ENCODE data around the gene ATP9B. TPM values are rescaled to one million over a fixed set of nuclear protein-coding genes. Genes with fewer than 3 reads are reported as not detected.
"Not testable (repeated sequence)": the region's sequence is repeated elsewhere in the genome, so short reads cannot be mapped to it uniquely, and the experiment has no call there.

ATP9B gene
- total RNA-seq, 1 donor from 2014 or later = 50.3 TPM

- no peaks in the 10 kb centered on the region for H3K4me1 ChIP-seq
- no peak overlapping the region for H3K4me3 ChIP-seq
- no peaks in the 10 kb centered on the region for H3K27me3 ChIP-seq
- H3K36me3 ChIP-seq = no peaks in the 10 kb centered on the region
- intact Hi-C loops (cut with DNase I) = no loop called here
- TF ChIP-seq, protein P1, sequence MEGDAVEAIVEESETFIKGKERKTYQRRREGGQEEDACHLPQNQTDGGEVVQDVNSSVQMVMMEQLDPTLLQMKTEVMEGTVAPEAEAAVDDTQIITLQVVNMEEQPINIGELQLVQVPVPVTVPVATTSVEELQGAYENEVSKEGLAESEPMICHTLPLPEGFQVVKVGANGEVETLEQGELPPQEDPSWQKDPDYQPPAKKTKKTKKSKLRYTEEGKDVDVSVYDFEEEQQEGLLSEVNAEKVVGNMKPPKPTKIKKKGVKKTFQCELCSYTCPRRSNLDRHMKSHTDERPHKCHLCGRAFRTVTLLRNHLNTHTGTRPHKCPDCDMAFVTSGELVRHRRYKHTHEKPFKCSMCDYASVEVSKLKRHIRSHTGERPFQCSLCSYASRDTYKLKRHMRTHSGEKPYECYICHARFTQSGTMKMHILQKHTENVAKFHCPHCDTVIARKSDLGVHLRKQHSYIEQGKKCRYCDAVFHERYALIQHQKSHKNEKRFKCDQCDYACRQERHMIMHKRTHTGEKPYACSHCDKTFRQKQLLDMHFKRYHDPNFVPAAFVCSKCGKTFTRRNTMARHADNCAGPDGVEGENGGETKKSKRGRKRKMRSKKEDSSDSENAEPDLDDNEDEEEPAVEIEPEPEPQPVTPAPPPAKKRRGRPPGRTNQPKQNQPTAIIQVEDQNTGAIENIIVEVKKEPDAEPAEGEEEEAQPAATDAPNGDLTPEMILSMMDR (IDR thresholded peaks at IDR 0.05) = no peak
- TF ChIP-seq POLR2A (IDR thresholded peaks at IDR 0.05) = no peak
- no peak for TF ChIP-seq POLR2AphosphoS5 (IDR thresholded peaks at IDR 0.05; ENCODE audit: insufficient read depth in 1 of 2, low read depth in 1 of 2)
- no peak overlapping the region for H3K27ac ChIP-seq
- H3K9me3 ChIP-seq = no peaks in the 10 kb centered on the region
- no peak for DNase-seq (ENCODE audit: extremely low spot score in 2 of 2)
Observed at GRCh38 chr18:79259218-79259617, 190.0 kb downstream of the ATP9B start.

DNA sequence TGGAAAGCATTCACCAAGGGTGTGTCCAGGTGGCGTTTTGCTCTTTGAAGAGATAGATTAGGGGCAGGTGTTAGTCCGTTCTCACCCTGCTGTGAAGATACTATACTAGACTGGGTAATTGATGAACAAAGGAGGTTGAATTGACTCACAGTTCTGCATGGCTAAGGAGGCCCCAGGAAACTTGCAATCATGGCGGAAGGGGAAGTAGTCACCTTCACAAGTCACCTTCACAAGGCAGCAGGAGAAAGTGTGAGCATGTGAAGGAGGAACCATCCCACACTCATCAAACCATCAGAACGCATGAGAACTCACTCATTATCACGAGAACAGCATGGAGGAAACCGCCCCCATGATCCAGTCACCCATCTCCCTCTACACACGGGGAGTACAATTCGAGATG is 190.8 kb downstream of the ATP9B start:
- no peaks in the 10 kb centered on the region for H3K4me1 ChIP-seq
- no peak for DNase-seq (ENCODE audit: extremely low spot score in 2 of 2)
- TF ChIP-seq POLR2A (IDR thresholded peaks at IDR 0.05) = no peak
- TF ChIP-seq POLR2AphosphoS5 (IDR thresholded peaks at IDR 0.05; ENCODE audit: insufficient read depth in 1 of 2, low read depth in 1 of 2) = no peak
- TF ChIP-seq, protein P1 (IDR thresholded peaks at IDR 0.05) = no peak
- H3K36me3 ChIP-seq = no peaks in the 10 kb centered on the region
- no peaks in the 10 kb centered on the region for H3K9me3 ChIP-seq
- H3K27me3 ChIP-seq = no peaks in the 10 kb centered on the region
- intact Hi-C loops (cut with DNase I) = no loop called here
- no peak overlapping the region for H3K27ac ChIP-seq
- H3K4me3 ChIP-seq = no peak overlapping the region

- TF ChIP-seq POLR2A (IDR thresholded peaks at IDR 0.05) = no peak
- TF ChIP-seq POLR2AphosphoS5 (IDR thresholded peaks at IDR 0.05; ENCODE audit: insufficient read depth in 1 of 2, low read depth in 1 of 2) = no peak
- Histone ChIP-seq H3K27me3 (no peaks in the 10 kb centered on the region), H3K36me3 (no peaks in the 10 kb centered on the region), H3K4me3 (no peak overlapping the region), H3K27ac (no peak overlapping the region), H3K4me1 (no peaks in the 10 kb centered on the region), H3K9me3 (no peaks in the 10 kb centered on the region)
- intact Hi-C loops (cut with DNase I) = no loop called here
- DNase-seq (ENCODE audit: extremely low spot score in 2 of 2) = no peak
Observed at GRCh38 chr18:79260510-79260909, 191.3 kb downstream of the ATP9B start.

DNA sequence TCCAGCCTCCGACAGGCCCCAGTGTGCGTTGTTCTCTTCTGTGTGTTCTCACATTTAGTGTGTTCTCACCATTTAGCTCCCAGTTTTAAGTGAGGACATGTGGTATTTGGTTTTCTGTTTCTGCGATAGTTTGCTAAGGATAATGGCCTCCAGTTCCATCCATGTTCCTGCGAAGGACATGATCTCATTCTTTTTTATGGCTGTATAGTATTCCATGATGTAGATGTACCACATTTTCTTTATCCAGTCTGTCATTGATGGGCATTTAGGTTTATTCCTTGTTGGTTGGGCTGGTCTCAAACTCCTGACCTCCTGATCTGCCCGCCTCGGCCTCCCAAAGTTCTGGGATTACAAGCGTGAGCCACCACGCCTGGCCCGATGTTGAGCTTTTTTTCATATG is 195.9 kb downstream of the ATP9B start:
- DNase-seq (ENCODE audit: extremely low spot score in 2 of 2); intact Hi-C loops (cut with DNase I); H3K4me1 ChIP-seq: not testable (repeated sequence)

GRCh38 chr18:79271812-79272211 is 202.6 kb downstream of the ATP9B start:
- H3K4me3 ChIP-seq; H3K4me1 ChIP-seq; DNase-seq (ENCODE audit: extremely low spot score in 2 of 2); H3K9me3 ChIP-seq; H3K27me3 ChIP-seq; intact Hi-C loops (cut with DNase I); H3K27ac ChIP-seq: not testable (repeated sequence)
- H3K36me3 ChIP-seq = peaks cover 0 to 11% of the 10 kb centered on the region in 2 donors

More for the DNA sequence above, 195.9 kb downstream of the ATP9B start:
- H3K27ac ChIP-seq, H3K4me3 ChIP-seq, H3K27me3 ChIP-seq, H3K36me3 ChIP-seq, H3K9me3 ChIP-seq: not testable (repeated sequence)

DNA sequence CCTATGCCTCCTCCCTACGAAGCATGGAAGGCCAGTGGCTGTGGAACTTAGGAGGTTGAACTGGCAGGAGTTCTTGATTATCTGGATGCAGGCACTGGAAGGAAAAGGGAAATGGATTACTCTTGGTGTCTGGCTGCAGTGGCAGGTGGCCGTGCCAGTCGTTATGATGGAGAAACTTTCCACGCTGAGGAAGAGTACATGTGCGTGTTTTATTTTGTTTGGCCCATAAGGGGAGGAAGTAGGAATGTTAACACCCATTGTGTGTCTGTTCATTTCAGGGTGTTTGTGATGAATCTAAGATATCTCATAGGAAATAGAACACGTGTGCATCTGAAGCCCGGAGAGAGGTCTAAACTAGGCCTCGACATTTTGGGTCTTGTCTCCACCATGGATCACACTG is 203.7 kb downstream of the ATP9B start:
- intact Hi-C loops (cut with DNase I) = no loop called here
- no peaks in the 10 kb centered on the region for H3K9me3 ChIP-seq
- H3K27me3 ChIP-seq = no peaks in the 10 kb centered on the region
- DNase-seq (ENCODE audit: extremely low spot score in 2 of 2) = no peak
- TF ChIP-seq, protein P1 (IDR thresholded peaks at IDR 0.05) = no peak
- no peak for TF ChIP-seq POLR2AphosphoS5 (IDR thresholded peaks at IDR 0.05; ENCODE audit: insufficient read depth in 1 of 2, low read depth in 1 of 2)
- TF ChIP-seq POLR2A (IDR thresholded peaks at IDR 0.05) = no peak
- peaks cover 0 to 11% of the 10 kb centered on the region in 2 donors for H3K36me3 ChIP-seq
- H3K4me3 ChIP-seq = no peak overlapping the region
- no peak overlapping the region for H3K27ac ChIP-seq
- H3K4me1 ChIP-seq = no peaks in the 10 kb centered on the region

- Histone ChIP-seq H3K27me3 (no peaks in the 10 kb centered on the region), H3K4me1 (no peaks in the 10 kb centered on the region), H3K27ac (no peak overlapping the region), H3K4me3 (no peak overlapping the region), H3K9me3 (no peaks in the 10 kb centered on the region), H3K36me3 (peaks cover 0 to 22% of the 10 kb centered on the region in 2 donors)
- TF ChIP-seq, protein P1 (IDR thresholded peaks at IDR 0.05) = no peak
- TF ChIP-seq POLR2A (IDR thresholded peaks at IDR 0.05) (no peak), POLR2AphosphoS5 (IDR thresholded peaks at IDR 0.05; ENCODE audit: insufficient read depth in 1 of 2, low read depth in 1 of 2) (no peak)
- DNase-seq (ENCODE audit: extremely low spot score in 2 of 2) = no peak
- intact Hi-C loops (cut with DNase I) = no loop called here
Observed at GRCh38 chr18:79274823-79275222, 205.6 kb downstream of the ATP9B start.

Measured in vagina (tissue), 2 donors.